PC-9 (cell line): ENCODE results near the gene ZSWIM8. TPM values are rescaled to one million over a fixed set of nuclear protein-coding genes. Genes with fewer than 3 reads are reported as not detected.

ENCODE experiments used
- BruUV-seq: library from RNA; stranded (reverse); fragments of 400-500 nt; replicated peaks from 2 replicates; lab custom pipeline; 2021; lab: Mats Ljungman, UMichigan
- CTCF ChIA-PET: fragments of 300-600 bp; sonication (Branson Sonifier 250); formaldehyde crosslinking; loops from one replicate; lab custom pipeline; 2022; ENCODE audit warnings: antibody characterized with exemption; lab: Charles Lee
- POLR2A ChIA-PET: fragments of 300-600 bp; sonication (Branson Sonifier 250); formaldehyde crosslinking; loops from one replicate; lab custom pipeline; 2022; ENCODE audit warnings: antibody characterized with exemption; ENCODE audit not compliant: unreplicated experiment; lab: Charles Lee
- DNase-seq, 2 experiments: peaks; one replicate each; pipeline versions ENCODE4 v3.0.0 to v3.0.0-alpha.2; 2015 to 2022; ENCODE audit warnings: mixed read lengths in 1 of 2
- H2AFZ ChIP-seq: fragments of 200-600 bp; sonication (generic); 2 replicates; pipeline ENCODE4 v1.8.1; 2017; ENCODE audit warnings: antibody characterized with exemption
- H3F3A ChIP-seq: fragments of 200-600 bp; sonication (generic); 2 replicates; pipeline ENCODE4 v1.8.1; 2017; ENCODE audit warnings: antibody characterized with exemption, mild to moderate bottlenecking, low read depth; ENCODE audit not compliant: insufficient read depth
- H3K27ac ChIP-seq: fragments of 200-600 bp; sonication (generic); 2 replicates; pipeline ENCODE4 v1.6.1; 2016; ENCODE audit warnings: mixed run types
- H3K27me3 ChIP-seq: fragments of 200-600 bp; sonication (generic); 2 replicates; pipeline ENCODE4 v1.6.1; 2016; ENCODE audit warnings: low read depth, mixed run types; ENCODE audit not compliant: insufficient read depth
- H3K36me3 ChIP-seq: fragments of 200-600 bp; sonication (generic); 2 replicates; pipeline ENCODE4 v1.6.1; 2016; ENCODE audit warnings: low read depth, mixed run types
- H3K4me1 ChIP-seq: fragments of 200-600 bp; sonication (generic); replicated peaks from 2 replicates; pipeline ENCODE4 v1.6.1; 2016; ENCODE audit warnings: mixed run types; ENCODE audit not compliant: insufficient read depth
- H3K4me2 ChIP-seq: fragments of 200-600 bp; sonication (generic); 2 replicates; pipeline ENCODE4 v1.6.1; 2017; ENCODE audit warnings: mixed run types
- H3K4me3 ChIP-seq: fragments of 200-600 bp; sonication (generic); 2 replicates; pipeline ENCODE4 v1.6.1; 2016; ENCODE audit warnings: mixed run types
- H3K79me2 ChIP-seq: fragments of 200-600 bp; sonication (generic); 2 replicates; pipeline ENCODE4 v1.6.1; 2017; ENCODE audit warnings: low read depth, mixed run types
- H3K9me2 ChIP-seq: fragments of 200-600 bp; sonication (generic); 2 replicates; pipeline ENCODE4 v1.8.1; 2017; ENCODE audit warnings: mild to moderate bottlenecking; ENCODE audit not compliant: insufficient read depth
- H3K9me3 ChIP-seq: fragments of 200-600 bp; sonication (generic); 2 replicates; pipeline ENCODE4 v1.8.1; 2016; ENCODE audit warnings: low read depth; ENCODE audit not compliant: insufficient read depth
- H4K20me1 ChIP-seq: fragments of 200-600 bp; sonication (generic); 2 replicates; pipeline ENCODE4 v1.8.1; 2017; ENCODE audit not compliant: insufficient read depth
- EZH2 ChIP-seq: fragments of 200-600 bp; sonication (generic); IDR thresholded peaks from 2 replicates; pipeline ENCODE4 v1.8.0; 2017; ENCODE audit warnings: antibody characterized with exemption, low read depth
- intact Hi-C: fragments of 100-400 bp; cut with micrococcal nuclease; formaldehyde crosslinking; loops from one replicate; pipeline ENCODE4 v1.10.0; 2022; ENCODE audit not compliant: unreplicated experiment
- total RNA-seq: library from RNA; stranded (reverse); gene quantifications from 2 replicates; pipeline ENCODE4 v1.2.3, GENCODE V29; 2021
- TF ChIP-seq, protein P1 (sequence below): fragments of 200-600 bp; sonication (generic); conservative IDR thresholded peaks from 2 replicates; pipeline ENCODE4 v1.6.1; 2017; ENCODE audit warnings: mixed run types, antibody characterized with exemption, mild to moderate bottlenecking, moderate library complexity

Gene ZSWIM8
- total RNA-seq, 1 experiment from 2014 or later = 49.2 TPM

DNA sequence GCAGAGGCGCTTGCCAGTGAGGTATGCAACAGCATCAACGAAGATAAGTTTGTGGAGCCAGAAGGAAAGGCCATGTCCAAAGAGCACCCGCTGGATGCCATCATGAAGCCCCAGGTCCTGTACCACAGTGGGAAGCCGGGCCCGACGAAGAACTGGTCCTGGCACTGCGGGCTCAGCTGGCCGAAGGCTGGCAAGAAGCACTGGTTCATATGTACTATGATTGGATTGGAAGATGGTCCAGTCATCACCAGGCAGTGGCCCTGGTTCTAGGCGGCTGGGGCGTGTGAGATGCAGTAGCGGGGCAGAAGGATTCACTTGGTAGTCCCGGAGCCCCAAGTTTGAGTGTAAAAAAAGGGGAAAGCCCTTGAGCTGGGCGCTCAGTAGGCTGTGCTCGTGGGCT, 22.1 kb downstream of the ZSWIM8 start:
- Histone ChIP-seq H3K9me2 (no peaks in the 10 kb centered on the region), H3K27ac (no peak overlapping the region), H3K79me2 (peaks cover 4% of the 10 kb centered on the region; the same call in 1 of the 2 replicates), H2AFZ (no peak overlapping the region), H3K27me3 (no peaks in the 10 kb centered on the region), H3K4me3 (no peak overlapping the region), H3K36me3 (0 out of 2 replicates have a peak, but pooled peaks cover 16% of the 10 kb centered on the region), H3F3A (peaks cover 15% of the 10 kb centered on the region; the same call in 1 of the 2 replicates), H3K4me2 (no peak overlapping the region), H4K20me1 (peaks cover 4% of the 10 kb centered on the region; the same call in 1 of the 2 replicates), H3K4me1 (peaks cover 9% of the 10 kb centered on the region; the same call in 1 of the 2 replicates), H3K9me3 (no peaks in the 10 kb centered on the region)
- CTCF ChIA-PET = no interaction called here
- intact Hi-C loops = no loop called here
- TF ChIP-seq, protein P1, sequence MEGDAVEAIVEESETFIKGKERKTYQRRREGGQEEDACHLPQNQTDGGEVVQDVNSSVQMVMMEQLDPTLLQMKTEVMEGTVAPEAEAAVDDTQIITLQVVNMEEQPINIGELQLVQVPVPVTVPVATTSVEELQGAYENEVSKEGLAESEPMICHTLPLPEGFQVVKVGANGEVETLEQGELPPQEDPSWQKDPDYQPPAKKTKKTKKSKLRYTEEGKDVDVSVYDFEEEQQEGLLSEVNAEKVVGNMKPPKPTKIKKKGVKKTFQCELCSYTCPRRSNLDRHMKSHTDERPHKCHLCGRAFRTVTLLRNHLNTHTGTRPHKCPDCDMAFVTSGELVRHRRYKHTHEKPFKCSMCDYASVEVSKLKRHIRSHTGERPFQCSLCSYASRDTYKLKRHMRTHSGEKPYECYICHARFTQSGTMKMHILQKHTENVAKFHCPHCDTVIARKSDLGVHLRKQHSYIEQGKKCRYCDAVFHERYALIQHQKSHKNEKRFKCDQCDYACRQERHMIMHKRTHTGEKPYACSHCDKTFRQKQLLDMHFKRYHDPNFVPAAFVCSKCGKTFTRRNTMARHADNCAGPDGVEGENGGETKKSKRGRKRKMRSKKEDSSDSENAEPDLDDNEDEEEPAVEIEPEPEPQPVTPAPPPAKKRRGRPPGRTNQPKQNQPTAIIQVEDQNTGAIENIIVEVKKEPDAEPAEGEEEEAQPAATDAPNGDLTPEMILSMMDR = no peak
- no peak for TF ChIP-seq EZH2
- no peak for DNase-seq
- BruUV-seq = no TSS peak
- POLR2A ChIA-PET = no interaction called here

DNA sequence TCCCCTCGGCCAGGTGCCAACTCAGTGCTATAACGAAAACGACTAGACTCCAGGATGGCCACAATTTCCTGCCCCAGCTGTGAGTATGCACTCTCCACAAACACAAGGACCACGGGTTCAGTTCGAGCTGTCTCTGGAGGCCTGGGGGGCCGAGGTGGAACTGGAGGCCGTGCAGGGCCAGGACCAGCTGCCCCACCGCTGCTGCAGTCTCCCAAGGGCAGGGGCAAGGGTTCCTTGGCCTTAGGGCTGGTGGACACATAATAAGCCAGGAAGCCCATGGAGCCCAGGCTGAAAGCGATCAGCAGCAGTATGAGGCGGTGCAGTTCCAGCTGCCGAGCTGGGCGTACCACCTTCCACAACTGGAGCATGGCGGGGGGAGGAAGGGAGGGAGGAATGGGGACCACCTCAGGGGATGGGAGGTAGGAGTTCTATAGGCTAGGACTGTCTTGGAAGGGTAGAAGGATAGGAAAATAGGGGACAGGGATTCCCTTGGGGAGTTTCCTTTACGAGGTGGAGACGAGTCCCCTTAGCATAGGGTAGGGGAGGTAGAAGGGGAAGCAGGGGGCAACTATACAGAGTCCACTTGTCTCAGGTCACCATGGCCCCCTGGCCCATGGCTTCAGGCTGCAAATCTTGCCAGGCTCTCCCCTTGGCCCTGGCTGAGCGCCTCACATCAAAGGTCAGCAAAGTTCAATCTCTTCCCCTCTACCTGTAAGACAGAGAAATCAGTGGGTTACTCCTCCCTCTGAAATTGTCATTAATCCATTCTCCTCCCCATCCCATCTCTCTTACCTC, 22.8 kb downstream of the ZSWIM8 start:
- intact Hi-C loops = no loop called here
- no peaks in the 10 kb centered on the region for H3K9me3 ChIP-seq
- H4K20me1 ChIP-seq = peaks cover 12% of the 10 kb centered on the region
- CTCF ChIA-PET = no interaction called here
- H3K36me3 ChIP-seq = 0 out of 2 replicates have a peak, but pooled peaks cover 10% of the 10 kb centered on the region
- POLR2A ChIA-PET = no interaction called here
- H3K9me2 ChIP-seq = no peaks in the 10 kb centered on the region
- H3F3A ChIP-seq = peaks cover 19% of the 10 kb centered on the region; the same call in 1 of the 2 replicates
- no peak overlapping the region for H3K4me2 ChIP-seq
- H3K4me3 ChIP-seq = no peak overlapping the region
- TF ChIP-seq, protein P1 = no peak
- TF ChIP-seq EZH2 = no peak
- no TSS peak for BruUV-seq
- no peak for DNase-seq
- H3K79me2 ChIP-seq = peaks cover 4% of the 10 kb centered on the region; the same call in 1 of the 2 replicates
- H3K27me3 ChIP-seq = no peaks in the 10 kb centered on the region
- peaks cover 9% of the 10 kb centered on the region; the same call in 1 of the 2 replicates for H3K4me1 ChIP-seq
- no peak overlapping the region for H2AFZ ChIP-seq
- H3K27ac ChIP-seq = no peak overlapping the region

DNA sequence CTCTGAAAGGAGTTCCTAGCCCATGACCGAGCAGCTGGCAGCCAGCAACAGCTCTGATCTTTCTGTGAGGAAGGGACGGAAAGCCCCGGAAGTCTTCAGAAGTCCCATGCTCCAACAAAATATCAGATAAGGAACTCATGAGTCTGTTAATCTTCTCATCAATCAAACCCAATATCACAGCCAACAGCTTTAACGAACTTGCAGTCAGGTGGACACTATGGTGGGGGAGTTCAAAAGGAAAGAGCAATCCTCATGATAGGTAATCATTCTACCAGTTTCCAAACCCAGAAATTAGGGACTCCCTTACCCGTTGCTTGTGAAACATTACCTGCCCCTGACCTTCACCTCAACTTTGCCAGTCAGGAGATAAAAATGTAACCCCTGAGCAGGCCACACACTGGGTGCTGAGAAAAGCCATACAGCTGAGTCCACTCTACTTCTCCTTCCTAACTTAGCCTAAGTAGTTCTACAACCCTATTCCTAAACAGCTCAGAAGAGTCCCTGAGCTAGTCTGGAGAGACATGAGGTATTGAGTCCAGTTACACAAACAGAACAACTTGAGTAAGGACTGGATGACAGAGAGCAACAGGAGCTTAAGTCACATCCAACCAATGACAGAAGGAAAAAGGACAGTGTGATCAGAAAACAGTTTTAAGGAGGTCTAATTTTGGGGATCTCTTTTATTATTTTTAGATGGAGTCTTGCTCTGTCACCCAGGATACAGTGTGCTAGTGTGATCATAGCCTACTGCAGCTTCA, 23.8 kb downstream of the ZSWIM8 start:
- Histone ChIP-seq H3K36me3 (0 out of 2 replicates have a peak, but pooled peaks cover 16% of the 10 kb centered on the region), H3K4me1 (peaks cover 9% of the 10 kb centered on the region; the same call in 1 of the 2 replicates), H3K27me3 (no peaks in the 10 kb centered on the region), H3K4me3 (no peak overlapping the region), H3K4me2 (no peak overlapping the region), H3F3A (peaks cover 21% of the 10 kb centered on the region), H4K20me1 (peaks cover 14% of the 10 kb centered on the region), H3K9me2 (no peaks in the 10 kb centered on the region), H2AFZ (no peak overlapping the region), H3K79me2 (peaks cover 4% of the 10 kb centered on the region; the same call in 1 of the 2 replicates), H3K27ac (no peak overlapping the region), H3K9me3 (no peaks in the 10 kb centered on the region)
- ChIA-PET CTCF (no interaction called here), POLR2A (no interaction called here)
- no peak for DNase-seq
- intact Hi-C loops = no loop called here
- no TSS peak for BruUV-seq
- TF ChIP-seq, protein P1 = no peak
- TF ChIP-seq EZH2 = no peak
